IMR-90 (cell line): ENCODE data around the gene IGSF9B. TPM values are rescaled to one million over a fixed set of nuclear protein-coding genes. Genes with fewer than 3 reads are reported as not detected.

Experiments used
- ATAC-seq: fragments of 200-7000 bp; cut with Tn5 transposase; 2 replicates; pipeline ENCODE4 v1.9.1; 2020; ENCODE audit warnings: low read depth, mild to moderate bottlenecking, moderate library complexity
- BruUV-seq: library from RNA; stranded (reverse); fragments of 400-500 nt; replicated peaks from 2 replicates; lab custom pipeline; 2021; lab: Mats Ljungman, UMichigan
- CTCF ChIA-PET: fragments of 300-600 bp; formaldehyde crosslinking; extraction: SDS; loops from one replicate; lab custom pipeline; 2021; ENCODE audit warnings: antibody characterized with exemption; lab: Yijun Ruan, JAX
- POLR2A ChIA-PET: fragments of 300-600 bp; sonication (Branson Sonifier 250); formaldehyde crosslinking; loops from one replicate; lab custom pipeline; 2022; ENCODE audit warnings: antibody characterized with exemption; ENCODE audit not compliant: unreplicated experiment; lab: Charles Lee
- DNase-seq: peaks from one replicate; pipeline ENCODE4 v3.0.0; 2013
- H2AFZ ChIP-seq: replicated peaks from 2 replicates; pipeline ENCODE3; 2013; ENCODE audit warnings: low read length, mild to moderate bottlenecking; ENCODE audit not compliant: poor library complexity
- H2AK5ac ChIP-seq: 2 replicates; pipeline ENCODE4 v1.6.1; 2013; ENCODE audit warnings: low read depth, low read length, inconsistent platforms
- H2AK9ac ChIP-seq: replicated peaks from 2 replicates; pipeline ENCODE3; 2013; ENCODE audit warnings: mild to moderate bottlenecking, low read depth, low read length, moderate library complexity; ENCODE audit not compliant: poor library complexity
- H2BK120ac ChIP-seq: 2 replicates; pipeline ENCODE4 v1.6.1; 2013; ENCODE audit warnings: low read depth, low read length, inconsistent platforms
- H2BK15ac ChIP-seq: 3 replicates; pipeline ENCODE4 v1.6.1; 2013; ENCODE audit warnings: low read depth, low read length, inconsistent platforms
- H2BK20ac ChIP-seq: 2 replicates; pipeline ENCODE4 v1.6.1; 2013; ENCODE audit warnings: low read depth, mild to moderate bottlenecking, inconsistent platforms, low read length, moderate library complexity
- H2BK5ac ChIP-seq: 2 replicates; pipeline ENCODE4 v1.6.1; 2013; ENCODE audit warnings: mild to moderate bottlenecking, low read depth, low read length, inconsistent platforms; ENCODE audit not compliant: poor library complexity, severe bottlenecking
- H3K14ac ChIP-seq: replicated peaks from 2 replicates; pipeline ENCODE4 v1.6.1; 2013; ENCODE audit warnings: low read depth, low read length, inconsistent platforms
- H3K18ac ChIP-seq: 2 replicates; pipeline ENCODE4 v1.6.1; 2013; ENCODE audit warnings: low read depth, low read length, control low read depth
- H3K23ac ChIP-seq: 2 replicates; pipeline ENCODE4 v1.6.1; 2013; ENCODE audit warnings: low read depth, low read length, inconsistent platforms
- H3K27ac ChIP-seq: 2 replicates; pipeline ENCODE4 v1.5.1; 2013; ENCODE audit warnings: mild to moderate bottlenecking, control low read depth, low read length; ENCODE audit not compliant: insufficient read depth
- H3K27me3 ChIP-seq: 2 replicates; pipeline ENCODE4 v1.6.1; 2013; ENCODE audit warnings: low read length; ENCODE audit not compliant: control insufficient read depth, insufficient read depth
- H3K36me3 ChIP-seq: 2 replicates; pipeline ENCODE4 v1.6.1; 2013; ENCODE audit warnings: low read length, mixed read lengths; ENCODE audit not compliant: control insufficient read depth, insufficient read depth
- H3K4ac ChIP-seq: 2 replicates; pipeline ENCODE4 v1.6.1; 2013; ENCODE audit warnings: low read depth, low read length, inconsistent platforms
- H3K4me1 ChIP-seq: 2 replicates; pipeline ENCODE4 v1.6.1; 2013; ENCODE audit warnings: low read length, mixed read lengths; ENCODE audit not compliant: control insufficient read depth, insufficient read depth
- H3K4me2 ChIP-seq: 2 replicates; pipeline ENCODE4 v1.6.1; 2013; ENCODE audit warnings: low read depth, mild to moderate bottlenecking, control low read depth, low read length, moderate library complexity
- H3K4me3 ChIP-seq: 2 replicates; pipeline ENCODE4 v1.5.1; 2013; ENCODE audit warnings: low read depth, mild to moderate bottlenecking, control low read depth, low read length, moderate library complexity; ENCODE audit not compliant: insufficient read depth
- H3K56ac ChIP-seq: 2 replicates; pipeline ENCODE4 v1.6.1; 2013; ENCODE audit warnings: low read length, inconsistent platforms; ENCODE audit not compliant: insufficient read depth; ENCODE audit errors: extremely low read depth
- H3K79me1 ChIP-seq, 2 experiments: 2 replicates each; pipeline ENCODE4 v1.6.1; 2013; ENCODE audit warnings: low read length in 2 of 2, inconsistent platforms in 1 of 2, low read depth in 1 of 2
- H3K9ac ChIP-seq: 2 replicates; pipeline ENCODE4 v1.6.1; 2013; ENCODE audit warnings: low read depth, low read length, control low read depth
- H3K9me1 ChIP-seq: 2 replicates; pipeline ENCODE4 v1.6.1; 2013; ENCODE audit warnings: low read length, inconsistent platforms; ENCODE audit not compliant: insufficient read depth
- H3K9me3 ChIP-seq: 2 replicates; pipeline ENCODE4 v1.6.1; 2013; ENCODE audit warnings: low read length; ENCODE audit not compliant: control insufficient read depth, insufficient read depth
- H4K20me1 ChIP-seq: 2 replicates; pipeline ENCODE4 v1.6.1; 2013; ENCODE audit warnings: low read length, inconsistent platforms; ENCODE audit not compliant: insufficient read depth
- H4K5ac ChIP-seq: 2 replicates; pipeline ENCODE4 v1.6.1; 2013; ENCODE audit warnings: mild to moderate bottlenecking, low read depth, low read length, control low read depth
- H4K8ac ChIP-seq, 2 experiments: 2 replicates each; pipeline ENCODE4 v1.6.1; 2013; ENCODE audit warnings: low read depth in 2 of 2, low read length in 2 of 2, control low read depth in 1 of 2, inconsistent platforms in 1 of 2
- H4K91ac ChIP-seq: 2 replicates; pipeline ENCODE4 v1.6.1; 2013; ENCODE audit warnings: low read depth, low read length, inconsistent platforms; ENCODE audit not compliant: insufficient read depth
- BHLHE40 ChIP-seq: fragments of 150-350 bp; IDR thresholded peaks from 2 replicates; pipeline ENCODE4 v1.6.1; 2016; ENCODE audit warnings: mild to moderate bottlenecking, low read depth, low read length
- CHD1 ChIP-seq: IDR thresholded peaks from 2 replicates; pipeline ENCODE4 v1.6.1; 2012; ENCODE audit warnings: low read depth, low read length, improper control_type of control experiment
- ELK1 ChIP-seq: fragments of 150-350 bp; IDR thresholded peaks from 2 replicates; pipeline ENCODE4 v1.6.1; 2016; ENCODE audit warnings: low read depth, mild to moderate bottlenecking, low read length, moderate library complexity, borderline replicate concordance
- FOS ChIP-seq: fragments of 150-350 bp; IDR thresholded peaks from 2 replicates; pipeline ENCODE4 v1.6.1; 2016; ENCODE audit warnings: low read depth, low read length
- MAFK ChIP-seq: IDR thresholded peaks from 2 replicates; pipeline ENCODE4 v1.6.1; 2012; ENCODE audit warnings: low read depth, low read length, improper control_type of control experiment
- MAZ ChIP-seq: IDR thresholded peaks from 2 replicates; pipeline ENCODE4 v1.6.1; 2012; ENCODE audit warnings: low read depth, mild to moderate bottlenecking, low read length, improper control_type of control experiment, moderate library complexity, borderline replicate concordance
- MXI1 ChIP-seq: IDR thresholded peaks from 2 replicates; pipeline ENCODE4 v1.6.1; 2012; ENCODE audit warnings: low read depth, mild to moderate bottlenecking, low read length, moderate library complexity, borderline replicate concordance
- NFE2L2 ChIP-seq: fragments of 150-350 bp; IDR thresholded peaks from 2 replicates; pipeline ENCODE4 v1.6.1; 2016; ENCODE audit warnings: low read depth, mild to moderate bottlenecking, low read length
- RAD21 ChIP-seq: IDR thresholded peaks from 2 replicates; pipeline ENCODE4 v1.6.1; 2012; ENCODE audit warnings: low read length, improper control_type of control experiment
- RCOR1 ChIP-seq: IDR thresholded peaks from 2 replicates; pipeline ENCODE4 v1.6.1; 2012; ENCODE audit warnings: mild to moderate bottlenecking, low read length, improper control_type of control experiment; ENCODE audit not compliant: insufficient replicate concordance
- RFX5 ChIP-seq: IDR thresholded peaks from 2 replicates; pipeline ENCODE4 v1.8.0; 2012; ENCODE audit warnings: low read depth, mild to moderate bottlenecking, low read length, moderate library complexity
- SMC3 ChIP-seq: fragments of 150-350 bp; IDR thresholded peaks from 2 replicates; pipeline ENCODE4 v1.6.1; 2016; ENCODE audit warnings: low read depth, mild to moderate bottlenecking, antibody characterized with exemption, low read length, moderate library complexity
- USF2 ChIP-seq: fragments of 150-350 bp; IDR thresholded peaks from 2 replicates; pipeline ENCODE4 v1.6.1; 2017; ENCODE audit warnings: mild to moderate bottlenecking, antibody characterized with exemption, low read length, low read depth
- whole genome bisulfite sequencing, 2 experiments: methylation state at CpG; one replicate each; pipeline versions ENCODE4 v1.1.5 to v1.1.7; 2013; ENCODE audit warnings: missing lambda C conversion rate in 2 of 2; ENCODE audit not compliant: insufficient read length in 1 of 2; ENCODE audit errors: extremely low coverage in 2 of 2; 5-methylcytosine and 5-hydroxymethylcytosine counted together
- dilution Hi-C: fragments of 300-500 bp; cut with HindIII; formaldehyde crosslinking; loops from one replicate; pipeline ENCODE4 v1.14.3; 2018; ENCODE audit warnings: low sequenced_read_pairs; ENCODE audit not compliant: unreplicated experiment
- in situ Hi-C: fragments of 300-500 bp; cut with MboI; formaldehyde crosslinking; loops from 3 replicates; pipeline ENCODE4 v1.14.3; 2019; ENCODE audit warnings: low sequenced_read_pairs, inconsistent platforms, mixed read lengths
- intact Hi-C: fragments of 100-400 bp; cut with micrococcal nuclease; formaldehyde crosslinking; loops from 2 replicates; pipeline ENCODE4 v1.10.0; 2022
- polyA plus RNA-seq, 3 experiments: library from polyadenylated mRNA; depleted of rRNA; stranded (reverse); fragments of >200 nt; gene quantifications; 2 replicates each; pipeline ENCODE4 v1.2.3, GENCODE V29; 2012; ENCODE audit warnings: low replicate concordance in 1 of 3
- total RNA-seq: library from RNA; depleted of rRNA; stranded (reverse); fragments of >200 nt; gene quantifications from 2 replicates; pipeline ENCODE4 v1.2.3, GENCODE V29; 2012

Gene IGSF9B
- total and polyA plus RNA-seq, 2 of the 4 experiments (the other 2 are of a cell fraction): under 0.01 to 0.10 TPM

DNA sequence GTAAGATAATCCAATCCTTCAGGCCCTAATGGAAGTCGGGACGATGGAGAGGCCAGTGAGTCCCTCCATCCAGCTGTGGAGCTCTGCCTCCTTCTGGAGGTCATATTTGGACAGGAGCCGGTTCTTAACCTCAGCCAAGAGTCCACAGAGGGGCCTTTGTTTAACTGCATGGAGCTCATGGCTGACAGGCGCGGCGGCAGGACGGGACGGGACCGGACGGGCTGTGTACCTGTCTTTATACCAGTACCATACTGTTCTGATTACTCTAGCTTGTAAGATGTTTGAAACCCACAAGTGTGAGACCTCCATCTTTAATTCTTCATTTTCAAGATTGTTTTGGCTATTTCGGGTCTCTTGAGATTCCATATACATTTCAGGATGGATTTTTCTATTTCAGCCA is 91.3 kb downstream of the IGSF9B start:
- Histone ChIP-seq H4K8ac (no peak overlapping the region), H3K4me1 (no peaks in the 10 kb centered on the region), H2AFZ (no peak overlapping the region), H3K9ac (no peak overlapping the region), H2BK20ac (no peak overlapping the region), H2BK120ac (no peak overlapping the region), H3K23ac (no peak overlapping the region), H4K5ac (no peak overlapping the region), H3K79me1 (no peaks in the 10 kb centered on the region), H3K9me1 (no peaks in the 10 kb centered on the region), H3K4ac (no peak overlapping the region), H2AK9ac (no peak overlapping the region), H3K4me3 (no peak overlapping the region), H3K56ac (no peak overlapping the region), H3K36me3 (no peaks in the 10 kb centered on the region), H4K20me1 (no peaks in the 10 kb centered on the region), H3K14ac (no peak overlapping the region), H3K4me2 (no peak overlapping the region), H3K18ac (no peak overlapping the region), H2AK5ac (no peak overlapping the region), H2BK5ac (no peak overlapping the region), H3K9me3 (peaks cover 16% of the 10 kb centered on the region), H2BK15ac (no peak overlapping the region), H4K91ac (no peak overlapping the region), H3K27me3 (no peaks in the 10 kb centered on the region), H3K27ac (no peak overlapping the region)
- ChIA-PET CTCF (no interaction called here), POLR2A (no interaction called here)
- whole genome bisulfite sequencing, 2 experiments: 80% methylated on average over 1 of the region's 11 CpGs; no CpG with 5 or more reads in 1 of the 2 experiments
- dilution Hi-C loops: no loop called here
- in situ Hi-C loops: no loop called here
- DNase-seq (no peak), ATAC-seq (no peak)
- BruUV-seq: no TSS peak
- TF ChIP-seq MAZ: no peak
- no peak for TF ChIP-seq RFX5
- TF ChIP-seq SMC3: no peak
- no peak for TF ChIP-seq MXI1
- no peak for TF ChIP-seq MAFK
- no peak for TF ChIP-seq ELK1
- TF ChIP-seq NFE2L2: no peak
- no peak for TF ChIP-seq FOS
- no peak for TF ChIP-seq RAD21
- no peak for TF ChIP-seq USF2
- no peak for TF ChIP-seq BHLHE40
- TF ChIP-seq CHD1: no peak
- no peak for TF ChIP-seq RCOR1
- intact Hi-C loops: no loop called here
